GM21515 (cell line): ENCODE measurements around the gene GPX6.
"Not testable (repeated sequence)": the region's sequence is repeated elsewhere in the genome, so short reads cannot be mapped to it uniquely, and the experiment has no call there.

Experiments
- ATAC-seq: cut with Tn5 transposase; IDR thresholded peaks from one replicate; pipeline ENCODE4 v1.9.1; 2021; ENCODE audit not compliant: unreplicated experiment

The GPX6 gene

GRCh38 chr6:28515676-28516075 lies at the start of gene GPX6:
Gene GPX6 (minus strand): TSS chr6:28515793. CDS start chr6:28515743, 50 bp downstream.
- ATAC-seq = no peak

DNA sequence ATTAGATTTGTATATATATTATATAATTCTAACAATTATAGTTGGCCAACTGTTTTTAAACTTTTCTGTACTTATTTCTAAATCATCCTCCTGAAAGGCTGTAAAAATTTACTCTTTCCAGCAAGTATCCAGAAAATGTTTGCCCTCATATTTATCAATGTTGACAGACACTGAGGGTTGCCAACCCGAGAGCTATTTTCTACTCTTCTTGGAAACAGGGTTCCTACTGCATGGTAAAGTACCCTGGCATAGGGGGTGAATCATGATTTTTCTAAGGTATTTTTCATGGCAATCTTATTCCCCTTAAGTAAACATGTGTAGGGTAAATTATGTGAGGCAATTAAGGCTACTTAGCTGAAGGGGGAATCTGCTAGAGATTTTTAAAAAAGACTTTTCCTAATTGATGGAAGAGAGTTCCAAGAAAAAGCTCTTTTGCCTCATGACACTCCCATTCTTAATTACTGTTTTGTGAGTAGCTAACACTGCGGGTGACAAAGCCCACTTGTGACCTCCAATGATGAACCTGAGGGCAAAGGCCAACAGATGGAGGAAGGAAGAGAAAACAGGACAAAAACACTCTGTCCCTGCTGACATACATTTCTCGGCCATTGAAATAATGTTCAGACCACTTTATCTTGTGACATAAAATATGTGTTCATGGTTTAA lies 48.0 kb upstream of the GPX6 start:
- ATAC-seq = no peak

GRCh38 chr6:28558629-28559028 lies 43.0 kb upstream of the GPX6 start:
- no peak for ATAC-seq

GRCh38 chr6:28555136-28555535 lies 39.5 kb upstream of the GPX6 start:
- ATAC-seq = no peak

DNA sequence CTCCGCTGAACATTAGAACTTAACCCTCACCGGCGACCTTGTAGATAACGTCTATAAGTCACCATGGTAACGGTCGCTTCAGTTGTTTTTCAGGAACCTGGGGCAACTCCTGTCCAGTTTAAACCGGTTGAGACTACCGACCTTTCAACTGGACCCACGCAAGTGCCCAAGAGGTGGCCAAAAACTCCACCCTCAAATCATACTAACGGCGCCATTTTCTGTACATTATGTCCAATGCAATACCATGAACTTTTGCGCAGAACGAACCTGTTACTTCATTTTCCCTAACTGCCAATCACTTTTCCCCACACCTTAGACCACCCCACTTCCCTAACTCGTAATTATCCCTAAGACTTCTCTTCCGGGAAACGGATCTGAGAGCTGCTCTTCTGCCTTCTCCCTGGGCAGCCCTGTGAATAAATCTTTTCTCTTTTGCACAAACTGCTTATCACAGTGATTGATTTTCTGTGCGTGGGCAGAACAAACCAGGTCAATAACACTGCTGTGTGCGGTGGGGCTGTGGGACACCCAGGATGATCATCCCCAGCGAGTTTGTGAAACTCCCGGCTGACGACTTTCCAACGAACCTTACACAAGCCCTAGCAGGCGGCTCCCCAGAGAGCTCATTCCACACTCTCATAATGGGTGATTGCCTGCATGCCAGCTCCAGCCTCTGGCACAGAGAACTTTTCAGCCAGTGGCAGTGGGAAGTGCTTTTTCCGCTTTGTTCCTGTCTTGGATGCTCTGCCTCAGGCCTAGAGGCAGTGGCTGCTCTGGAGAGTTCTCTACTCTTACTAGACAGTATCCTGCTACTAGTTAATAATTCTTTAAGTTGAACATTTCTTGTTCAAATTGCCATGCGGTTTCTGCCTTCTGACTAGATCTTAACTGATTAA lies 38.6 kb upstream of the GPX6 start:
- no peak for ATAC-seq

DNA sequence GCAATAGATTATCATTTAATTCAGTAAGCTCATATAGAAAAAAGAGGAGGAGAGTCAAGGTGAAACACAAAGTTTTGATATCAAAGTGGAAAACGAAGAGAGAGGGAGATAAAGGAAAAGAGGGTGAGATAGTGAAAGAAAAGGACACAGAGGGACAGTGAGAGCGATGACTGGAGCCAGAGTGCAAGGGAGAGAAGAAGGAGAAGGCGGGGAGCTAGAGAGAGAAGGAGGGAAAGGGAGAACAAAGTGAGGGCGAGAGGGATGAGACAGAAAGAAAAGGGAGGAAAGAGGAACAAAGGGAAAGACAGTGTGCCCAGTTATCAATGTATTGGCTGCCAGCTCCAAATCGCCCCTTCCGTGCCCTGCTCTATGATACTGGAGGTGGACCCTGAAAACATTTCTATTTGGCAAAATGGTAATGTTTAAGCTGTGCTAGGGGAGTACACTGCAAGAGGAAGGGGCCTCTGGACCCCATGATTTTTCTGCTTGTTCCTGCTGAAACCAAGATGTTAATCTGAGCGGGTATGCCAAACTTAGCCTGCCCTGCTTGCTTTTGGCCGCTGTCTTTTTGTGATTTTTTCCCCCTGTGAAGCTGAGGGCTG lies 37.9 kb upstream of the GPX6 start:
- ATAC-seq = no peak

GRCh38 chr6:28551891-28552666 lies 36.5 kb upstream of the GPX6 start:
- no peak for ATAC-seq

DNA sequence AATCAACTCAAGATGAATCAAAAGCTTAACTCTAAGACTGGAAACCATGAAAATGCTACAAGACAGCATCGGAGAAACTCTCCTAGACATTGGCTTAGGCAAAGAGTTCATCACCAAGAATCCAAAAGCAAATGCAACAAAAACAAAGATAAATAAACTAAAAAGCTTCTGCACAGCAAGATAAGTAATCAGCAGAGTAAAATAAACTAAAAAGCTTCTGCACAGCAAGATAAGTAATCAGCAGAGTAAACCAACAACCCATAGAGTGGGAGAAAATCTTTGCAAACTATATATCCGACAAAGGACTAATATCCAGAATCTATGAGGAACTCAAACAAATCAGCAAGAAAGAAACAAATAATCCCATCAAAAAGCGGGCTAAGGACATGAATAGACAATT lies 31.4 kb upstream of the GPX6 start:
- not testable (repeated sequence) for ATAC-seq

DNA sequence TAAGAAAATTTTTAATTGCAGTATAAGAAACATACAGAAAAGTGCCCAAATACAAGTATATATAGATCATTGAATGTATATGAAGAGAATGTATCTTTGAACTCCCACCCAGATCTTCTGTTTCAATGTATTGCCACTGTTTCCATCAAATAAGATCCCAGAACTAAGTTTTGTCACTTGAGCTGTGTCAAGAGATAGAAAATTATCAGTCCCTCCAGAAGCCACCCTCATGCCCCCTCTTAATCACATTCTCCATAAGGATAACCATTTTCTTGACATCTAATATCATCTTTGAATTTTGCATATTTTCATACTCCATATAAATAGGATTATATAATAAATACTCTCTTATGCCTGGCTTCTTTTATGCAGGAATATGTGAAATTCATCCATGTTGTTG lies 30.4 kb upstream of the GPX6 start:
- no peak for ATAC-seq

- ATAC-seq = no peak
Observed at GRCh38 chr6:28543651-28544610, 28.3 kb upstream of the GPX6 start.

DNA sequence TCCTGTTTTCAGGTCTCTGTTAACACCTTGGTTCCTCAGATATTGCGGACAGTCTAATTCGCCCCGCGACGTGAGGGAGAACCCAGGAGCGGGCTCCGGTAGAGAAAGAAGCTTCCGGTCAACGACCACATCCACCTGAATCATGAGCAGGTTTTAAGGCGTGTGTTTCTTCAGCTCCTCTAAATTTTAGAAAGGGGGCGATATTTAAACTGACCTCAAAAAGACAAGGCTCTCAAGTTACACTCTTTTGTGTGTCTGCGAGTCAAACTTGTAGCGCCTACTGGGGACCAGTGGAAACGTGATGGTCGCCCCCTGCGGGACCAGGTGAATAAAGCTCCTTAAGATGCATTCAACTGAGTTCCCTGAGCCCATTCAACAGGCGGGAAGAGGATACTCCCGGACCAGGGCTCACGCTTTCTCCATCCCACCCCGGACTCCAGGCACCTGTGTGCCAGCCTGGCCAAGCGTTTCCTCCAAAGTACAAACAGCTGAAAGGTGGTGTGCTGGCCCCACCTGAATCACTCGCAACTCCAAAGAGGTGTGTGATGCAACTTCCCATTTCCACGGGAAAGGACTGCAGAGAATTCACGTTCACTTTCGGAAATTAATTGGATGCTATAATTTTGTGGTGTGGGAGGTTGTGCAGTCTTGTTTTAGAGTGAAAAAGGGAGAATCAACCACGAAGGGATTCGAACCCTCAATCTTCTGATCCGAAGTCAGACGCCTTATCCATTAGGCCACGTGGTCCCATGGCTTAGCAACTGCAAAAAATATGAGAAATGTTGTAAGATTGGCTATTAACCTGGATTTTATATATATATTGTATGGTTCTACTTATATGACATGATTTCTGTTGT lies 27.1 kb upstream of the GPX6 start:
- ATAC-seq = no peak

GRCh38 chr6:28541996-28542395 lies 26.4 kb upstream of the GPX6 start:
- no peak for ATAC-seq

DNA sequence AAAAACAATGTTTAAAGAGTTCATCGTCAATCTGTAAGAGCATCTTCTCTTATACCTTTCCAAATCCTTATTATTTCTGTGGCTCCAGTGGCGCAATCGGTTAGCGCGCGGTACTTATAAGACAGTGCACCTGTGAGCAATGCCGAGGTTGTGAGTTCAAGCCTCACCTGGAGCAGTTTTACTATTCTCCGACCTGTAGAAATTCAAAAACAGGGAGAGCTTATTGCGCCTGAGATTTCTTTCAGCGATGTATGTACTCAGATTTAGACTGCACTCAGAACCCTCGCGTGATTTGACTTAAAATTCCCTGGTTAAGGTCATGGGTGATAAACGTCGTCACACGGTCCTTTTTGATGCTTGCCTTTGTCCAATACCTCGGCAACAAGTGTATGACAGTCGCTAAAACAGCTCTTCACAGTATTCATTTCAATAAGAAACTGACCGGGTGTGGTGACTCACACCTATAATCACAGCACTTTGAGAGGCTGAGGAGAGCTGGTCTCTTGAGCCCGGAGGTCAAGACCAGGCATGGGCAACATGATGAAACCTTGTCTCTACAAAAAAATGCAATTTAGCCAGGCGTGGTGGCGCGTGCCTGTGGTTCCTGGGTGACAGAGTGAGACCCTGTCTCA lies 22.0 kb upstream of the GPX6 start:
- no peak for ATAC-seq

GRCh38 chr6:28537065-28537464 lies 21.5 kb upstream of the GPX6 start:
- no peak for ATAC-seq

DNA sequence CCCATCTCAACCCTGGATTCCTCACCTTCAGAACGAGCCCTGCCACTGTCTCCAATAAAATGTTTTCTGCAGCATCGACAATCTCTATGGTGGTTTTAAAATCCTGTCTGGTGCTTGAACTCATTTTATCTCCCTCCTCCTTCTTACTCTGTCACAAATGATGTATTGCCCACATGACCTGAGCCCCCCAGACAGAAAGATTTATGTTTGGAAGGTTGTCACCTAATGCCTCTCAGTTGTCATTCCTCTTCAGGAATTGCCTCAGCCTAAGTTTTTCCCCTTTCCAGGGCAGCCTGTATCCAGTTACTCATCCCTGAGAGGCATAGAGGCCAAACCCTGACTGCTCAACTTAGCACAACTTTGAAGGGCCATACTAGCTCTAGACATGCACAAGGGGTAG lies 19.3 kb upstream of the GPX6 start:
- no peak for ATAC-seq

GRCh38 chr6:28534306-28534705 lies 18.7 kb upstream of the GPX6 start:
- ATAC-seq = no peak

DNA sequence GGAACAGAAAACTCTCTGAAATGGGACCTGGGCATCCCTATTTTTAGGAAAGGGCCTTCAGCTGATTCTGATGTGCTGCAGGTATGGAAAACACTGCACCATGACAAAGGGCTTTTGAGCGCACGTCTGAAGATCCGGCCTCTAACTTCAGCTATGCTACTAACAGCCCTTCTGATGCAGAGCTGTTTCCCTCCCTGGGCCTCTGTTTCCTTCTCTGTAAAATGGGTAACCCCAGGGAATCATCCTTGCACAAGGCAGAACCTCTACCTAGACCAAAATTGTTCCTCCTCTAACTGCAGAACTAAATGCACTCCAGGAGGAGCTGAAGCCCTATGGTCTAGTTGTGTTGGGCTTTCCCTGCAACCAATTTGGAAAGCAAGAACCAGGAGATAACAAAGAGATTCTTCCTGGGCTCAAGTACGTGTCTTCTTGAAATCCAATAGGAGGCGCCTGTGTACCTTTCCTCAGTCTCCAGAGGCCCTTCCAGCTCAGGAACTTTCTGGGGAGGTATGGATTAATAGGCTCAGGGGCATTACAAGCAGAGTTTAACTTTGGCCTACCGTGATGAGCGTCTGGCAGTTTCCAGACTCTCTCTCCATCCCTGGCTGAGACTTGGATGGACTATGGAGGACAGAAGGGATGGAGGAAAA lies 16.0 kb upstream of the GPX6 start:
- no peak for ATAC-seq

DNA sequence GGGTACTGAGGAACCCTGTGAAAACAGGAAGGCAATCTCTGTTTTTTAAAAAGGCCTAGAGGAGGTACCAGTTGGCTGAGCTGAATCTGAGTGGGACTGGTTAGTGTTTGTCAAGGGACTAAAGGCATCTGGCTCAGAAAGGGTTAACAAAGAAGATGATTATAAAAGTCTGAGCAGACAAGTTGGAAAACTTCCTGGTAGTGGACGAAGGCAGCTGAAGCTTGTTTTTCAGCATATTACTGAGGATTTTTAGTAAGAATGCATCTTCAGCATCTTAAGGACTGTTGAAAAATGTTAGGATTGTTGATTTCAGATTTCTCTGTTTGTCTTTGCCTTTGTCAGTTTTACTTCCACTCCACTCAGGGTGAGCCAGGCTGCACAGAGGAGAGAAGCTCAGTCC lies 15.2 kb upstream of the GPX6 start:
- no peak for ATAC-seq
